ENCODE results near the gene CDC14B.
"Not testable (repeated sequence)": the region's sequence is repeated elsewhere in the genome, so short reads cannot be mapped to it uniquely, and the experiment has no call there.

CDC14B gene

DNA sequence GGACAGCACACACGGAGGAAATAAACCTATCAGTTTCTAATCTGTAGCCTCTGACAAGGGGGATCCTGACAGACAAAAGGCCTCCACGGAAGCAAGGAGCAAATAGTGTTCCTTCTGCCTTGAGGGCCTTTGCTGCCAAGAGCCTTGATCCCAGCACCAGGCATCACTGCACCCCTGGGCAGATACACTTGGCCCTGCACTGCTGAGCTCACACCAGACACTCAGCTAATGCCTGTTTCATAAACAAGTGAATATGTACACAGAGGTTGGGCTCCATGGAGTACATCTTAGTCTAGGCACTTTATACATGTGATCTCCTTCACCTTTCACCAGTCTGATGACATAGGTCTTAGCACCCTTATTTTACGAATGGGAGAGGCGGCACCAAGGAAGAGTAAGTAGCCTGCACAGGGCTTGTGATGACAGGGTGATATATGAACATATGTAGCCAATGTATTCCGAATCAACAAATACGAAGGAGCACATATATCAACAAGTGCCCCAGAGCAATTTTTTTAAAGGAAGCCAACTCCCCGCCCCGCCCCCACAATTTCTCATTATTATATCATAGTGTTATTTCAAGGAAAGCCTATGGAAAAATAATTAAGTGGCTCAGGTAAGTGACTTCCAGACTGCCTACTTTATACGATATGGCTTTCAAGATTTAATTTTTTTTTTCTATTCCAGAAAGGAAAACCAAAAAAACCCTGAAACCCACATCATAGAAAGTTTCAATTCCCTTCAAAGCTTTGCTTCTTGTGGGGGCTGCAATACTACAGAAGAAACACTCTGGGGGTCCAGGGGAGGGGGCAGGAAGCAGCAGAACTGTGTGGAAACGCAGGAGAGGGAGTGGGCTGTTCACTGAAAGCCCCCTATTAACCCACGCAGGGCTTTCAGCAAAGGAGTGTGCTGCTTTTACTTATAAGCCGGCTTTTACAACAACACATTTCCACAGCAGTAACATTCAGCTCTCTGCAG is 32.0 kb downstream of the CDC14B start:
- no peak for DNase-seq (ENCODE audit: low spot score)

- DNase-seq (ENCODE audit: low spot score), result no peak
Observed at GRCh38 chr9:96585426-96585825, 34.2 kb downstream of the CDC14B start.

GRCh38 chr9:96582199-96582598 is 37.4 kb downstream of the CDC14B start:
- DNase-seq (ENCODE audit: low spot score), result not testable (repeated sequence)

- no peak for DNase-seq (ENCODE audit: low spot score)
Observed at GRCh38 chr9:96581786-96582185, 37.9 kb downstream of the CDC14B start.

DNA sequence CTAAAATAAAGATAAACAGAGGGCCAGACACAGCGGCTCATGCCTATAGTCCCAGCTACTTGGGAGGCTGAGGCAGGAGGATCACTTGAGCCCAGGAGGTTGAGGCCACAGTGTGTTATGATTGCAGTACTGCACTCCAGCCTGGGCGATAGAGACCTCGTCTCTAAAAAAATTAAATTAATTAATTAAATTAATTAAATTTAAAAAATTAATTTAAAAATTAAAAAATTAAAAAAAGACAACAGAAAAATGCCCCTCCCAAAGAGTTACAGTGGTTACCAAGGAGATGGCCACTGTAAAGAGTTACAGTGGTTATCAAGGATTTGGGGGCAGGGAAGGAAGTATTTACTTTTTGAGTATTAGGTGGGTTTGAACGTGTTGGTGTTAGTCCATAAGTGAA is 38.3 kb downstream of the CDC14B start:
- DNase-seq (ENCODE audit: low spot score), result no peak

- no peak for DNase-seq (ENCODE audit: low spot score)
Observed at GRCh38 chr9:96574931-96575351, 44.7 kb downstream of the CDC14B start.

DNA sequence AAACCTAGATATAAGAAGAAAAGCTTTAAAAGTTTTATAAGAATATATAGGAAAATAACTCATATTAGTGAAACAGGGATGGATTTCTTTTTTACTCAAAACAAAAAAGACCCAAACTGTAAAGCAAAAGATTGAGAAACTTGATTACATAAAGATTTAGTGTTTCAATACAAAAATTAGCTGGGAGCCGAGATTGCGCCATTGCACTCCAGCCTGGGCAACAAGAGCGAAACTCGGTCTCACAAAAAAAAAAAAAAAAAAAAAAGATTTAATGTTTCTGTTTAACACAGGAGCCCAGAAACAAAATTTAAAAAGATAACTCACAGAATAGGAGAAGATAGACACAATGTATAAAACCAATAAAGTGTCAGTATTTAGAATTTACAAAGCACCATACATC is 45.2 kb downstream of the CDC14B start:
- DNase-seq (ENCODE audit: low spot score), result no peak

GRCh38 chr9:96567203-96567700 is 52.4 kb downstream of the CDC14B start:
- peak; percentile 10 for DNase-seq (ENCODE audit: low spot score)

DNA sequence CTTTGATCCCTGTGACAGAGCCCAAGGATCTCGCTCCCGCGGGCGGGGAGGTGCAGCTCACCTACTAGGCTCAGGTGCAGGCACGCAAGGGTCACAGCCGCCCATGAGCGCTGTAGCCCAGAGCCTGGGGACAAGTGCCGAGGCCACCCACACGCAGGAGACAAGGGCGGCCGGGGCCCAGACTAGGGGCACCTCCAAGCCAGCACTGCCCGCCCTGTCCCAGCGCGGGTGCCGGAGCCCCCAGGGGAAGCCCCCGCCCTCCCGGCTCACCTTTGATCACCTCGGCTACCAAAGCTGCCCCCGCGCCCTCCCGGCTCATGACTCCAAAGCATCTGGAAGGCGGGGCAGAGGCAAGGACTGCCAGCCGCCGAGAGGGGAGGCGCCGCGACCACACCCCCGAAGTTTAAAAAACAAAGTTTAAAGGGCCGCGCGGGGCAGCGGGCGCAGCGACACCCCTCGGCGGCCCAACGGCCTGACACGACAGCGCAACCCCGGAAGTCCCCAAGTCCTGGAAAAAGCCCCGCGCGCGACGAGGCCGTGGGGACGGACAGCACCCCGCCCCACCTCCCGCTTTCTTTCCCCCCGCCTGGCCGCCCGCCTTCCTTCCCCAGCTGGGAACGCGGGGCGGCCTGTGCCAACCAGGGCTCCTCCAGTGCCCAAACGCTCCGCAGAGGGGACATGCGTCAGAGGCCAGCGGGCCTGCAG is 53.0 kb downstream of the CDC14B start:
- DNase-seq (ENCODE audit: low spot score), result peak; percentile 4

DNA sequence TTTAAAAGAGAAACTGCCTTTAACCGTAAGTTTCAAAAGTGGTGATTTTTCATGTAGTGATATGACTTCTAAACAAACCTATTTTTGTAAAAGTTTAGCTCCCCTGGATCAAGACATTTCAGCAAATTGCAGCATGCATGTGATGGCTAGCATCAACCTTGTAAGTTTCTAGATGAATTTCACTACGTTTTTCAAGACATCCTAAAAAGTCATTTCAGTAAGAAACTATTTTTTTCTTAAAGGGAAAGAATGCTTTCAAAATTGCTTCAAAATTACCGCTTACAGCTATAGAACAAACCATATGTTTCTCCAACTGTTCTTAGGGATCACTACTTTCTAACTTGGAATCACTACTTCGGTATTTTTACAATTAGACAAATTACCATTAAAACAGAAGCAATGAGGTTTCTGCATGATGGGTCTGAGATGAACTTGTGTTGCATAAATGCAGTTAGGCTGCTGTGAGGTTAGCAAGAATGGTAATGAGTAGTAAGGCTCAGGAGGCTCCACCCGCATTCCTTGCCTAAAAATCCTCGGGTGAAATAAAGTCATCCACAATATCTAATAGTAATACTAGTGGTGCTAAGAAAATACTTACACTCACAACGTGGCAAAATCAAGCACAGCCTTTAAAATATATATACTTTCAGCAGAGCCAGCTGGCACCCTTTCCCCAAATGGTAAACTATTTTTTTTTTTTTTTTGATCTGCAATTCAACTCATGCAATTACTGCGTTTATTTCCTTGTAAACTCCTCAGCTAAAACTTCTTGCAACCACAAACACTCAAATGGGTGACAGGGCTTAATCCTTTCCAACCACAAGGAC is 53.8 kb downstream of the CDC14B start:
- DNase-seq (ENCODE audit: low spot score), result no peak

DNA sequence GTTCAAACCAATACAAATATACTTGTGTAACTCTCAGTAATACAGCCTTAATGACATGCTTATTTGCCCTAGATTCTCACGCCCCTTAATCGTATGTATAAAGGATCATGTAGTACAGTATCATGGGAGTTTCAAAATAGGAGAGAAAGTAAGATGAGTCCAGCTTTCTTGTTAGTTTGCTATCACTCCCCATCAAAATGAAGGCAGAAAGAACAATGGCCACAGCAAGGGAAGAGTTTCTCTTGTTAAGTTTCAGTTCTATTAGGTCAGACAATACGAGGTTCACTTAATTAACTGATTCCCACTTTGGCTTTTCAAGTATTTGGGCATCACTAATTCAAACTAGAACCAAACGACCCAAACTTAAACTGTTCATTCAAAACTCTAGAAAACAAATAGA is 55.4 kb downstream of the CDC14B start:
- no peak for DNase-seq (ENCODE audit: low spot score)

- DNase-seq (ENCODE audit: low spot score), result no peak
Observed at GRCh38 chr9:96559339-96559943, 60.2 kb downstream of the CDC14B start.

- DNase-seq (ENCODE audit: low spot score), result no peak
Observed at GRCh38 chr9:96557921-96558320, 61.7 kb downstream of the CDC14B start.

GRCh38 chr9:96556701-96557461 is 62.8 kb downstream of the CDC14B start:
- no peak for DNase-seq (ENCODE audit: low spot score)

GRCh38 chr9:96555567-96556386 is 63.9 kb downstream of the CDC14B start:
- no peak for DNase-seq (ENCODE audit: low spot score)

DNA sequence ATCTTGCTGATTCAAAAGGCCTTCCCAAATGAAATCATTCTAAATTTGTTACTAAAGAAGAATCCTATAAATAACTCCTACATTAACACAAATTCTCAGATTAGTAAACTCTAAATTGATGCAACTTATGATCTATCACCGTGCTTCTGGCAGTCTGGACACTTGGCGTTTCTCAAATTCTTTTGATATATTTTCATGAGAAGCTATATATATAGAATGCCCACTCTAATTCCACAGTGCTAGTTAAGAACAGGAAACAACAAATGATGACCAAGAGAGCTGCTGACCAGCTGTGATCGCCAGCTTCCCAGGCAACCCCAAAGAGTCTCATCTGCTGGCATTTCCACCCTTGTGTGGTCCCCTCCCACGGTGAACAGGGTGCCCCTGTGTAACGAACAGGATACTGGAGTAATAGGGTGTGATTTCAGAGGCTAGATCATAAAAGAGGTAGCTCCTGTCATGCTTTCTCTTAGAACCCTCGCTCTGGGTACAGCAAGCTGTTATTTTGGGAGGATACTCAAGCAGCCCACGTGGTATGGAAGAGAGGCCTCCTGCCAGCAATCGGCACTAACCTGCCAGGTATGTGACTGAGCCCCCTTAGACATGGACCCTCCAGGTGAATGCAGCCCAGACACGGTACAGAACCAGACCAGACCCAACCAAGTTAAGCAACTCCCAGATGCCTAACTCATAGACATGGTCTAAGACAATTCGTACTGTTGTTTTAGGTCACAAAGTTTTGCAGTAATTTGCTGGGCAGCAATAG is 64.7 kb downstream of the CDC14B start:
- DNase-seq (ENCODE audit: low spot score), result no peak

GRCh38 chr9:96554326-96554725 is 65.3 kb downstream of the CDC14B start:
- DNase-seq (ENCODE audit: low spot score), result no peak

DNA sequence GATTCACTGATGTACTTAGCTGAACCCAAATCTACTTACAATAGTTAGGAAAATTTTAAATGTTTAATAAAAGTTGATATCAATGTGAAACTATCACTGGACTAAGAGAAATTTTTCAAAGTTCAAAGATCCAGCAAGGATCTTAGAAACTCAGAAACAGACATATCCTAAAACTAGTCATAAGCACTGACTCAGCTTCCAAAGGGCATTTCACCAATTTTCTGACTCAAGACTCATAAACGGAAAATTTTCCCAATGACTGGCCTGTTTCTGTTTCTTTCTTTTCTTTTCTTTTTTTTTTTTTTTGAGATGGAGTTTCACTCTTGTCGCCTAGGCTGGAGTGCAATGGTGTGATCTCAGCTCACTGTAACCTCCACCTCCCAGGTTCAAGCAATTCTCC is 66.6 kb downstream of the CDC14B start:
- no peak for DNase-seq (ENCODE audit: low spot score)

- DNase-seq (ENCODE audit: low spot score), result no peak
Observed at GRCh38 chr9:96551403-96551802, 68.2 kb downstream of the CDC14B start.
